Endodermal cell (in vitro differentiated cells): ENCODE measurements around the gene TMEM18. TPM values are rescaled to one million over a fixed set of nuclear protein-coding genes. Genes with fewer than 3 reads are reported as not detected.

ENCODE experiments used
- DNase-seq: peaks from one replicate; pipeline ENCODE4 v3.0.0-alpha.2; 2017
- H3K27ac ChIP-seq: 2 replicates; pipeline ENCODE4 v1.5.1; 2013; ENCODE audit warnings: mild to moderate bottlenecking, low read depth, low read length, moderate library complexity
- H3K27me3 ChIP-seq: 2 replicates; pipeline ENCODE4 v1.6.1; 2013; ENCODE audit warnings: mild to moderate bottlenecking, low read length, moderate library complexity; ENCODE audit not compliant: insufficient read depth, control insufficient read depth, poor library complexity, severe bottlenecking
- H3K36me3 ChIP-seq: 2 replicates; pipeline ENCODE4 v1.7.0; 2013; ENCODE audit warnings: mild to moderate bottlenecking, low read length, moderate library complexity; ENCODE audit not compliant: control insufficient read depth, insufficient read depth
- H3K4me1 ChIP-seq: one replicate; pipeline ENCODE4 v1.7.0; 2013; ENCODE audit warnings: low read length; ENCODE audit not compliant: control insufficient read depth, insufficient read depth
- H3K4me3 ChIP-seq: 2 replicates; pipeline ENCODE4 v1.5.1; 2013; ENCODE audit warnings: mild to moderate bottlenecking, low read length, moderate library complexity
- H3K9ac ChIP-seq: 2 replicates; pipeline ENCODE4 v1.6.1; 2013; ENCODE audit warnings: mild to moderate bottlenecking, low read length, moderate library complexity; ENCODE audit not compliant: poor library complexity, severe bottlenecking; ENCODE audit errors: extremely low read depth
- H3K9me3 ChIP-seq: 2 replicates; pipeline ENCODE4 v1.6.1; 2013; ENCODE audit warnings: mild to moderate bottlenecking, low read length, moderate library complexity; ENCODE audit not compliant: control insufficient read depth
- H3K27ac Mint-ChIP-seq: 2 replicates; pipeline ENCODE4 v1.8.0; 2020; ENCODE audit warnings: mixed read lengths
- H3K27me3 Mint-ChIP-seq: 2 replicates; pipeline ENCODE4 v1.8.0; 2021; ENCODE audit warnings: mild to moderate bottlenecking, mixed read lengths; ENCODE audit not compliant: insufficient read depth
- H3K36me3 Mint-ChIP-seq: 2 replicates; pipeline ENCODE4 v1.8.0; 2020; ENCODE audit warnings: low read depth, mixed read lengths
- H3K4me1 Mint-ChIP-seq: 2 replicates; pipeline ENCODE4 v1.8.0; 2020; ENCODE audit warnings: mixed read lengths
- H3K4me3 Mint-ChIP-seq: 2 replicates; pipeline ENCODE4 v1.8.0; 2020; ENCODE audit warnings: mild to moderate bottlenecking, moderate library complexity, mixed read lengths
- H3K9me3 Mint-ChIP-seq: 2 replicates; pipeline ENCODE4 v1.8.0; 2020; ENCODE audit warnings: mild to moderate bottlenecking, mixed read lengths
- CTCF ChIP-seq: fragments of 200-600 bp; sonication (generic); conservative IDR thresholded peaks from 2 replicates; pipeline ENCODE4 v1.5.0; 2021; ENCODE audit warnings: antibody characterized with exemption, mild to moderate bottlenecking
- WGBS, 2 experiments: methylation state at CpG; one replicate each; pipeline versions ENCODE4 v1.1.5 to v1.1.7; 2013; ENCODE audit warnings: missing lambda C conversion rate in 2 of 2, mixed read lengths in 1 of 2; ENCODE audit not compliant: insufficient coverage in 1 of 2, insufficient read length in 1 of 2; 5-methylcytosine and 5-hydroxymethylcytosine counted together
- total RNA-seq, 2 donors: library from RNA; stranded (reverse); fragmentation: NEBNext Ultra II Directional in 1 of 2; extraction: Animal tissue kit (Norgen Biotek cat#: 25700) in 1 of 2; gene quantifications; 2 replicates in 1 of 2; 3 replicates in 1 of 2; pipeline ENCODE4 v1.2.1, GENCODE V29; 2021

TMEM18 gene
- total RNA-seq, 2 donors from 2014 or later = 19.9 to 20.1 TPM

GRCh38 chr2:651951-652373, 25.2 kb downstream of the TMEM18 start:
- no peaks in the 10 kb centered on the region for H3K4me1 Mint-ChIP-seq
- no peaks in the 10 kb centered on the region for H3K27me3 ChIP-seq
- DNase-seq = no peak
- H3K4me1 ChIP-seq = no peaks in the 10 kb centered on the region
- no peak for TF ChIP-seq CTCF
- no peaks in the 10 kb centered on the region for H3K9me3 Mint-ChIP-seq
- no peaks in the 10 kb centered on the region for H3K36me3 Mint-ChIP-seq
- no peak overlapping the region for H3K27ac Mint-ChIP-seq
- H3K36me3 ChIP-seq = no peaks in the 10 kb centered on the region
- no peak overlapping the region for H3K4me3 ChIP-seq
- peaks cover 2% of the 10 kb centered on the region for H3K27me3 Mint-ChIP-seq
- H3K9ac ChIP-seq = no peak overlapping the region
- WGBS, 2 experiments = 93 to 100% methylated on average over 11 to 14 of the region's 14 CpGs
- H3K27ac ChIP-seq = no peak overlapping the region
- no peaks in the 10 kb centered on the region for H3K9me3 ChIP-seq
- H3K4me3 Mint-ChIP-seq = no peak overlapping the region

GRCh38 chr2:650343-651310, 26.6 kb downstream of the TMEM18 start:
- Histone ChIP-seq H3K9me3 (no peaks in the 10 kb centered on the region), H3K4me3 (no peak overlapping the region), H3K9ac (no peak overlapping the region), H3K27me3 (no peaks in the 10 kb centered on the region), H3K4me1 (no peaks in the 10 kb centered on the region), H3K27ac (no peak overlapping the region), H3K36me3 (no peaks in the 10 kb centered on the region)
- 93 to 96% methylated on average over 20 to 25 of the region's 25 CpGs for WGBS, 2 experiments
- H3K27ac Mint-ChIP-seq = no peak overlapping the region
- H3K4me3 Mint-ChIP-seq = no peak overlapping the region
- peaks cover 2% of the 10 kb centered on the region for H3K27me3 Mint-ChIP-seq
- no peaks in the 10 kb centered on the region for H3K36me3 Mint-ChIP-seq
- no peak for TF ChIP-seq CTCF
- H3K9me3 Mint-ChIP-seq = no peaks in the 10 kb centered on the region
- no peaks in the 10 kb centered on the region for H3K4me1 Mint-ChIP-seq
- DNase-seq = no peak

- no peak for DNase-seq
- Histone ChIP-seq H3K36me3 (no peaks in the 10 kb centered on the region), H3K27ac (no peak overlapping the region), H3K9ac (no peak overlapping the region), H3K4me1 (no peaks in the 10 kb centered on the region), H3K9me3 (no peaks in the 10 kb centered on the region), H3K27me3 (peaks cover 5% of the 10 kb centered on the region), H3K4me3 (no peak overlapping the region)
- no peak for TF ChIP-seq CTCF
- Mint-ChIP-seq H3K9me3 (no peaks in the 10 kb centered on the region), H3K27me3 (peaks cover 2% of the 10 kb centered on the region), H3K4me3 (no peak overlapping the region), H3K36me3 (no peaks in the 10 kb centered on the region), H3K4me1 (no peaks in the 10 kb centered on the region), H3K27ac (no peak overlapping the region)
- WGBS, 2 experiments = 92 to 95% methylated on average over 17 to 20 of the region's 20 CpGs
Observed at GRCh38 chr2:649426-650342, 27.5 kb downstream of the TMEM18 start.
